Mesenchymal stem cell (in vitro differentiated cells and primary cell): ENCODE measurements around the gene SLC25A30. TPM values are rescaled to one million over a fixed set of nuclear protein-coding genes. Genes with fewer than 3 reads are reported as not detected.

ENCODE experiments used
- DNase-seq: peaks from one replicate; pipeline ENCODE4 v3.0.0-alpha.2; 2013
- H2AFZ ChIP-seq: one replicate; pipeline ENCODE4 v1.6.1; 2013; ENCODE audit warnings: low read depth, mild to moderate bottlenecking, control low read depth, inconsistent platforms, low read length, moderate library complexity
- H2AK5ac ChIP-seq: 2 replicates; pipeline ENCODE4 v1.6.1; 2013; ENCODE audit warnings: low read length, moderate library complexity, mild to moderate bottlenecking, inconsistent platforms; ENCODE audit not compliant: severe bottlenecking
- H2BK120ac ChIP-seq: one replicate; pipeline ENCODE4 v1.6.1; 2013; ENCODE audit warnings: low read depth, mild to moderate bottlenecking, inconsistent platforms, low read length, moderate library complexity
- H2BK12ac ChIP-seq, 2 experiments: one replicate each; pipeline ENCODE4 v1.6.1; 2013; ENCODE audit warnings: inconsistent platforms in 2 of 2, low read length in 2 of 2, mild to moderate bottlenecking in 2 of 2, moderate library complexity in 2 of 2, control low read depth in 1 of 2
- H2BK15ac ChIP-seq: one replicate; pipeline ENCODE4 v1.6.1; 2013; ENCODE audit warnings: mild to moderate bottlenecking, low read depth, inconsistent platforms; ENCODE audit not compliant: poor library complexity, severe bottlenecking
- H2BK5ac ChIP-seq: 2 replicates; pipeline ENCODE4 v1.6.1; 2013; ENCODE audit warnings: low read depth, mild to moderate bottlenecking, low read length, control low read depth, inconsistent platforms; ENCODE audit not compliant: poor library complexity, severe bottlenecking
- H3K14ac ChIP-seq, 2 experiments: one replicate each; pipeline ENCODE4 v1.6.1; 2013; ENCODE audit warnings: inconsistent platforms in 2 of 2, low read length in 2 of 2, control low read depth in 1 of 2, mild to moderate bottlenecking in 1 of 2, moderate library complexity in 1 of 2
- H3K18ac ChIP-seq, 2 experiments: one replicate each; pipeline ENCODE4 v1.6.1; 2013; ENCODE audit warnings: inconsistent platforms in 2 of 2, low read length in 2 of 2, control low read depth in 1 of 2, low read depth in 1 of 2, mild to moderate bottlenecking in 1 of 2
- H3K23ac ChIP-seq, 2 experiments: one replicate each; pipeline ENCODE4 v1.6.1; 2013; ENCODE audit warnings: inconsistent platforms in 2 of 2, low read length in 2 of 2, mild to moderate bottlenecking in 2 of 2, moderate library complexity in 2 of 2, control low read depth in 1 of 2
- H3K27ac ChIP-seq: 2 replicates; pipeline ENCODE4 v1.5.1; 2013; ENCODE audit warnings: mild to moderate bottlenecking, moderate library complexity, low read length, control low read depth, inconsistent platforms; ENCODE audit not compliant: poor library complexity, severe bottlenecking
- H3K27me3 ChIP-seq, 2 experiments: 2 replicates each; pipeline versions ENCODE4 v1.6.1 to v1.7.0; 2013; ENCODE audit warnings: low read length in 2 of 2, mild to moderate bottlenecking in 2 of 2, moderate library complexity in 2 of 2, control low read depth in 1 of 2, inconsistent platforms in 1 of 2; ENCODE audit not compliant: control insufficient read depth in 1 of 2, insufficient read depth in 1 of 2
- H3K36me3 ChIP-seq, 2 experiments: 2 replicates each; pipeline versions ENCODE4 v1.6.1 to v1.7.0; 2013; ENCODE audit warnings: low read length in 2 of 2, control low read depth in 1 of 2, inconsistent platforms in 1 of 2, low read depth in 1 of 2, mild to moderate bottlenecking in 1 of 2; ENCODE audit not compliant: insufficient read depth in 2 of 2, control insufficient read depth in 1 of 2
- H3K4ac ChIP-seq, 2 experiments: one replicate each; pipeline ENCODE4 v1.6.1; 2013; ENCODE audit warnings: inconsistent platforms in 2 of 2, low read length in 2 of 2, mild to moderate bottlenecking in 2 of 2, moderate library complexity in 2 of 2, control low read depth in 1 of 2, low read depth in 1 of 2
- H3K4me1 ChIP-seq: 2 replicates; pipeline ENCODE4 v1.6.1; 2013; ENCODE audit warnings: low read depth, low read length, control low read depth; ENCODE audit not compliant: control insufficient read depth, insufficient read depth
- H3K4me2 ChIP-seq: 2 replicates; pipeline ENCODE4 v1.6.1; 2013; ENCODE audit warnings: low read length, mild to moderate bottlenecking, inconsistent platforms; ENCODE audit not compliant: poor library complexity, severe bottlenecking
- H3K4me3 ChIP-seq, 2 experiments: 2 replicates each; pipeline versions ENCODE4 v1.5.1 to v1.7.0; 2013; ENCODE audit warnings: low read length in 2 of 2, mild to moderate bottlenecking in 2 of 2, control low read depth in 1 of 2, low read depth in 1 of 2; ENCODE audit not compliant: insufficient read depth in 1 of 2
- H3K79me1 ChIP-seq: replicated peaks from 2 replicates; pipeline ENCODE4 v1.6.1; 2013; ENCODE audit warnings: mild to moderate bottlenecking, control low read depth, low read length, inconsistent platforms; ENCODE audit not compliant: poor library complexity, severe bottlenecking
- H3K9ac ChIP-seq: 2 replicates; pipeline ENCODE4 v1.7.0; 2013; ENCODE audit warnings: mild to moderate bottlenecking, low read length, moderate library complexity
- H3K9me3 ChIP-seq: 2 replicates; pipeline ENCODE4 v1.7.0; 2013; ENCODE audit warnings: mild to moderate bottlenecking, low read length; ENCODE audit not compliant: control insufficient read depth
- H4K8ac ChIP-seq: one replicate; pipeline ENCODE4 v1.6.1; 2013; ENCODE audit warnings: inconsistent platforms, mild to moderate bottlenecking, low read length, moderate library complexity
- H4K91ac ChIP-seq: one replicate; pipeline ENCODE4 v1.6.1; 2013; ENCODE audit warnings: mild to moderate bottlenecking, low read length, inconsistent platforms
- WGBS: methylation state at CpG from one replicate; pipeline ENCODE4 v1.1.7; 2013; ENCODE audit warnings: mixed read lengths; 5-methylcytosine and 5-hydroxymethylcytosine counted together
- polyA plus RNA-seq, 2 experiments: library from polyadenylated mRNA; stranded (reverse); fragments of 200-250 nt; gene quantifications; one replicate each; pipeline ENCODE4 v1.2.3, GENCODE V29; 2013

SLC25A30 gene, protein sequence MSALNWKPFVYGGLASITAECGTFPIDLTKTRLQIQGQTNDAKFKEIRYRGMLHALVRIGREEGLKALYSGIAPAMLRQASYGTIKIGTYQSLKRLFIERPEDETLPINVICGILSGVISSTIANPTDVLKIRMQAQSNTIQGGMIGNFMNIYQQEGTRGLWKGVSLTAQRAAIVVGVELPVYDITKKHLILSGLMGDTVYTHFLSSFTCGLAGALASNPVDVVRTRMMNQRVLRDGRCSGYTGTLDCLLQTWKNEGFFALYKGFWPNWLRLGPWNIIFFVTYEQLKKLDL
- 20.4 TPM for polyA plus RNA-seq (2013, experiment 1 of 2)
- 22.7 TPM for polyA plus RNA-seq (2013, experiment 2 of 2)

DNA sequence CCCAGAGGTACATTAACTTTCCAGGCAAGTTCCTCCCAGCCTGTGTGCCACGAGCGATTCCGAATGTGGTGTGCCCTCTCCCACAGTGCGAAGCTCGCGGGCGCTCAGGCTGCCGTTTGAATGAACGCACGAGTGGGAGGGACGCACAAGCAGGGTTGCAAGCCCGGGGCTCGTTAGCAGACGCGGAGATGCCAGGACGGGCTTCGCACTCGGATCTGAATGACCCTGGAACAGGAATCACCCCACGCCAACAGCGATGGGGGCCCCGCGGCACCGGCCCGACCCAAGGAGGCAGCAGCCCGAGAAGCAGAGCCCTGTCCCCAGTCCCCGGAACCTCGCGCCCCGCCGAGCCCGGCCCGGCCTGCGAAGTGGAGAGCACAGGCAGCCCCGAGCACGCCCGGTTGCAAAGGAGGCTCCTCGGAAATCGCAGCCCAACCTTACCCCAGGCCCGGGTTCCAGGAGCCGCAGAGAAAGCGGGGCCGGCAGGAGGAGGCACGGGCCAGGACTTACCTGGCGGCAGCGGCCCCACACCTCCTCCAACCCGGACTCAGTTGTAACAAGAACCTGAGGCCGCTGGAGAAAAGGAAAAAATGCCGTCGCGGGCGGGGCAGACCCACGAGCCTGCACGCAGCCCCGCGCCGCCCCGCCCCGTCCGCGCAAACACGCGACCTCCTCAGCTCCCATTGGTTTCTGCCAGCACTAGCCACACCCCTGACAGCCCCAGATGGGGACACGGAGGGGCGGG lies at the start of gene SLC25A30:
Gene SLC25A30, minus strand, starts transcription at position 584 of the 745 bp plus-strand sequence. CDS start 6,948 bp downstream, outside the sequence.
- H3K27me3 ChIP-seq = no peaks in the 10 kb centered on the region
- no peaks in the 10 kb centered on the region for H3K79me1 ChIP-seq
- H3K27ac ChIP-seq = peak within 1 kb of the TSS; percentile 73
- peak within 1 kb of the TSS; percentile 55 for H4K91ac ChIP-seq
- no peak within 1 kb of the TSS for H2AK5ac ChIP-seq
- H3K9ac ChIP-seq = peak within 1 kb of the TSS; percentile 93
- H3K4me2 ChIP-seq = peak within 1 kb of the TSS; percentile 97
- peak within 1 kb of the TSS; percentile 97 for H2BK15ac ChIP-seq
- H2BK120ac ChIP-seq = peak within 1 kb of the TSS; percentile 57
- peak; percentile 97 for DNase-seq
- H4K8ac ChIP-seq = peak within 1 kb of the TSS; percentile 86
- peak within 1 kb of the TSS; percentile 57 for H2AFZ ChIP-seq
- peak within 1 kb of the TSS in 1 of 2 experiments; percentile 74 for H2BK12ac ChIP-seq
- peak within 1 kb of the TSS in 1 of 2 experiments; percentile 93 for H3K14ac ChIP-seq
- H2BK5ac ChIP-seq = no peak within 1 kb of the TSS
- peak within 1 kb of the TSS in 1 of 2 experiments; percentile 89 for H3K23ac ChIP-seq
- 1% methylated on average over 58 of the region's 64 CpGs for WGBS
- peak within 1 kb of the TSS; percentile 85 to 90 for H3K18ac ChIP-seq
- H3K4me3 ChIP-seq = peak within 1 kb of the TSS; percentile 83 to 84
- H3K4me1 ChIP-seq = peaks cover 7% of the 10 kb centered on the region
- H3K4ac ChIP-seq = peak within 1 kb of the TSS; percentile 63 to 89
- H3K36me3 ChIP-seq = no peaks in the 10 kb centered on the region
- H3K9me3 ChIP-seq = no peaks in the 10 kb centered on the region

DNA sequence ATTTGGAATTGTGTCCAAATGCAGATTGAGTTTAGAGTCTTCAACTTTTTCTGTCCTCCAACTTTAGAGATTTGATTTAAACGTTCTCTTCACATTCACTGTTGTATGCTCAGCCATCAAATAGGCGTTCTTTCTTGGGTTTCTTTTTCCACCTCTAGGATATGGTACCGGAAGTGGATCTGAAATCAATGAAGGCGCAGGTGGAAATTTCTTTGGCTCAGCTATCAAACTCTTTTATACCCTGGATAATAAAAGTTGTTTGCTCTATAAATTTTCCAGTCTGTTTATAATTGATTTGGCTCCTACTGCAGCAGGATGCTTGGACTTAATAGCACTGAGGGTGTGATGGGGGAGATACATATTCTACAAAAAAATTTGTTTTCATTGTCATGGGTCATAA lies 48.2 kb upstream of the SLC25A30 start:
- Histone ChIP-seq H3K4me1 (peaks cover 11% of the 10 kb centered on the region), H3K4me2 (peak overlapping the region; percentile 68), H4K8ac (no peak overlapping the region), H3K14ac (no peak overlapping the region), H2AFZ (no peak overlapping the region), H3K79me1 (no peaks in the 10 kb centered on the region), H3K23ac (no peak overlapping the region), H3K36me3 (peaks cover 4 to 7% of the 10 kb centered on the region in 2 experiments), H4K91ac (no peak overlapping the region), H3K27me3 (no peaks in the 10 kb centered on the region), H2BK15ac (no peak overlapping the region), H3K9me3 (no peaks in the 10 kb centered on the region), H2AK5ac (no peak overlapping the region), H3K4me3 (peak overlapping the region in 1 of 2 experiments; percentile 94), H3K4ac (no peak overlapping the region), H2BK5ac (no peak overlapping the region), H2BK12ac (no peak overlapping the region), H3K27ac (peak overlapping the region; percentile 52), H3K18ac (no peak overlapping the region), H3K9ac (peak overlapping the region; percentile 95), H2BK120ac (no peak overlapping the region)
- no peak for DNase-seq
- WGBS = 95% methylated on average over 1 of the region's 4 CpGs

DNA sequence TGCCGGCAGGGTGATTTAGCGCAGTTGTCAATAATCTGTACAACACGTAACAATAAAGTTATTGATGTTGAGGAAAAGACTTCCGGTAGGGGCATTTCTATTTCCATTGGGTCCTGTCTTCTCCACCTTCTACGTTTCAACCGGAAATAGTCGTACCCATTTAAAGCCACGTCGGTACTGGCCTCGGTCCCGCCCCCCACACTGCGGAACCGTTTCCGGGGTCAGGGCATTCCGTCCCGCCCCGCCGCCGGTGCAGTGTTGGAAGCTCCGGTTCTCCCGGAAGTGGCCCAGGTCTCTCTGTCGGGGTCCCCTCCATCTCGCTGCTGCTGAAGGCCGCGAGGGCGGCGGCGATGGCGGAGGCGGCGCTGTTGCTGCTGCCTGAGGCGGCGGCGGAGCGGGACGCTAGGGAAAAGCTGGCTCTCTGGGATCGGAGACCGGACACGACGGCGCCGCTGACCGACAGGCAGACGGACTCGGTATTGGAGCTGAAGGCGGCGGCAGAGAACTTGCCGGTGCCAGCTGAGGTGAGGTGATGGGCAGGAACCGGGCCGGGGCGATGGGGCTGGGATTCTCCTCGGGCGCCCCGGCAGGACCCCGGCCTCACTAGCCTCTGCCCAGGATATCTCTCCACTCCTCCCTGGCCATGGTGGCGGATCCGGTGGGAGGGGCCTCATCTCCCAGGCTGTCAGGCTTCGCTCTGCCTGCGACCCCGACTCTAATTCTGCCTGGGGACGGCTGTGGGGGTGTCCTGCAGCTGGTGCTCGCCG lies 46.7 kb upstream of the SLC25A30 start, which contains the start of gene COG3:
Gene COG3, plus strand, starts transcription at position 253 of the 767 bp plus-strand sequence. Its CDS starts 98 bp downstream, at position 351.
- Histone ChIP-seq H3K4me3 (peak within 1 kb of the TSS; percentile 94 to 98), H2BK12ac (peak within 1 kb of the TSS in 1 of 2 experiments; percentile 84), H2BK5ac (peak within 1 kb of the TSS; percentile 94), H2BK120ac (peak within 1 kb of the TSS; percentile 89), H2AK5ac (peak within 1 kb of the TSS; percentile 74), H3K14ac (peak within 1 kb of the TSS; percentile 93 to 97), H3K27me3 (no peaks in the 10 kb centered on the region), H4K8ac (peak within 1 kb of the TSS; percentile 100), H3K79me1 (no peaks in the 10 kb centered on the region), H3K36me3 (peaks cover 0 to 7% of the 10 kb centered on the region in 2 experiments), H2BK15ac (peak within 1 kb of the TSS; percentile 60), H3K27ac (peak within 1 kb of the TSS; percentile 92), H3K9me3 (no peaks in the 10 kb centered on the region), H3K18ac (peak within 1 kb of the TSS; percentile 99 to 100), H2AFZ (peak within 1 kb of the TSS; percentile 67), H3K9ac (peak within 1 kb of the TSS; percentile 95), H3K23ac (peak within 1 kb of the TSS; percentile 86 to 98), H3K4me1 (peaks cover 11% of the 10 kb centered on the region), H3K4ac (peak within 1 kb of the TSS; percentile 98 to 99), H4K91ac (peak within 1 kb of the TSS; percentile 100), H3K4me2 (peak within 1 kb of the TSS; percentile 69)
- under 1% methylated on average over 46 of the region's 63 CpGs for WGBS
- DNase-seq = peak; percentile 97
